Measurements from ENCODE around the gene CANT1.

- TF ChIP-seq CTCF (IDR thresholded peaks at IDR 0.05; ENCODE audit: poor library complexity) (no peak), EZH2 (IDR thresholded peaks at IDR 0.05; ENCODE audit: borderline replicate concordance) (no peak)
These were observed 46.2 kb downstream of the CANT1 start for GRCh38 chr17:78963378-78963777.

Measured in hepatocyte (in vitro differentiated cells).